Measurements from ENCODE around the gene RADIL.

DNA sequence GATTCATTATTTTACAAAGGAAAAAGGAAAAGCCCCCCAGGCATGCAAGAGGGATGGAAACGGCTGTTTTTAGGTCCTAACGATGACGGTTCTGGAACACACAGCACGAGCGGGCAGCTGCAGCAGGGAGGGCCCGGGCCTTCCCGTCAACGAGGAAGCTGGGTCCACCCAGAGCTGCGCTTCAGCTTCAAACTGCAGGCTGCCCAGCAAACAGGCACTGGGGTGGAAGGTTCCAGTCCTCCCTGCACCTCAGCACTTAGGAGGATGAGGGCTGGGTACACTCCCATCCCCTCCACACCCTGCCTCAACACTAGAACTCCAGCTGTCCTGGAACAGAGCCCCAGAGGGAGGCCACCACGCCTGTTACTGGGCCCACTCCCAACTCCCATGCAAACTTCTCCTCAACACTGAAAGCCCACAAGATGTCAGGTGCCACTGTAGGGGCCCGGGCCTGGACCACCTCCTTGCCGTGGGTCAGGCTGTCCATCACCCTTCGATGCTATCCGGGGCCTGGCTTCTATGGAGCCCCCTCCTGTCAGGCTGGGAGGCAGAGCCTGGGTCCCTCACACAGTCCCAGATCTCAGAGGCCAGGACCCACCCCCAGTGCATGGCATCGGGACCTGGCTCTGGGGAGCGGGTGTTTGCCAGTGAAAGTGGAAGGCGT lies 54.7 kb downstream of the RADIL start:
- TF ChIP-seq, protein P1, sequence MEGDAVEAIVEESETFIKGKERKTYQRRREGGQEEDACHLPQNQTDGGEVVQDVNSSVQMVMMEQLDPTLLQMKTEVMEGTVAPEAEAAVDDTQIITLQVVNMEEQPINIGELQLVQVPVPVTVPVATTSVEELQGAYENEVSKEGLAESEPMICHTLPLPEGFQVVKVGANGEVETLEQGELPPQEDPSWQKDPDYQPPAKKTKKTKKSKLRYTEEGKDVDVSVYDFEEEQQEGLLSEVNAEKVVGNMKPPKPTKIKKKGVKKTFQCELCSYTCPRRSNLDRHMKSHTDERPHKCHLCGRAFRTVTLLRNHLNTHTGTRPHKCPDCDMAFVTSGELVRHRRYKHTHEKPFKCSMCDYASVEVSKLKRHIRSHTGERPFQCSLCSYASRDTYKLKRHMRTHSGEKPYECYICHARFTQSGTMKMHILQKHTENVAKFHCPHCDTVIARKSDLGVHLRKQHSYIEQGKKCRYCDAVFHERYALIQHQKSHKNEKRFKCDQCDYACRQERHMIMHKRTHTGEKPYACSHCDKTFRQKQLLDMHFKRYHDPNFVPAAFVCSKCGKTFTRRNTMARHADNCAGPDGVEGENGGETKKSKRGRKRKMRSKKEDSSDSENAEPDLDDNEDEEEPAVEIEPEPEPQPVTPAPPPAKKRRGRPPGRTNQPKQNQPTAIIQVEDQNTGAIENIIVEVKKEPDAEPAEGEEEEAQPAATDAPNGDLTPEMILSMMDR (IDR thresholded peaks at IDR 0.05) = no peak
- TF ChIP-seq POLR2A (IDR thresholded peaks at IDR 0.05) (no peak), POLR2AphosphoS5 (IDR thresholded peaks at IDR 0.05) (no peak), EP300 (IDR thresholded peaks at IDR 0.05) (no peak)

Measured in stomach (tissue), 4 donors.